GM18951 (cell line): Measurements from ENCODE around the gene TAB2.

Experiments
- POLR2A ChIP-seq: IDR thresholded peaks from 4 replicates; pipeline ENCODE4 v1.6.1; 2011; ENCODE audit warnings: mild to moderate bottlenecking; ENCODE audit not compliant: insufficient read length, insufficient read depth; ENCODE audit errors: extremely low read depth
- in situ Hi-C: fragments of 300-500 bp; cut with MboI; formaldehyde crosslinking; loops from one replicate; pipeline ENCODE4 v1.12.0; 2022; ENCODE audit warnings: low sequenced_read_pairs, mixed read lengths, inconsistent platforms; ENCODE audit not compliant: unreplicated experiment

TAB2 gene

DNA sequence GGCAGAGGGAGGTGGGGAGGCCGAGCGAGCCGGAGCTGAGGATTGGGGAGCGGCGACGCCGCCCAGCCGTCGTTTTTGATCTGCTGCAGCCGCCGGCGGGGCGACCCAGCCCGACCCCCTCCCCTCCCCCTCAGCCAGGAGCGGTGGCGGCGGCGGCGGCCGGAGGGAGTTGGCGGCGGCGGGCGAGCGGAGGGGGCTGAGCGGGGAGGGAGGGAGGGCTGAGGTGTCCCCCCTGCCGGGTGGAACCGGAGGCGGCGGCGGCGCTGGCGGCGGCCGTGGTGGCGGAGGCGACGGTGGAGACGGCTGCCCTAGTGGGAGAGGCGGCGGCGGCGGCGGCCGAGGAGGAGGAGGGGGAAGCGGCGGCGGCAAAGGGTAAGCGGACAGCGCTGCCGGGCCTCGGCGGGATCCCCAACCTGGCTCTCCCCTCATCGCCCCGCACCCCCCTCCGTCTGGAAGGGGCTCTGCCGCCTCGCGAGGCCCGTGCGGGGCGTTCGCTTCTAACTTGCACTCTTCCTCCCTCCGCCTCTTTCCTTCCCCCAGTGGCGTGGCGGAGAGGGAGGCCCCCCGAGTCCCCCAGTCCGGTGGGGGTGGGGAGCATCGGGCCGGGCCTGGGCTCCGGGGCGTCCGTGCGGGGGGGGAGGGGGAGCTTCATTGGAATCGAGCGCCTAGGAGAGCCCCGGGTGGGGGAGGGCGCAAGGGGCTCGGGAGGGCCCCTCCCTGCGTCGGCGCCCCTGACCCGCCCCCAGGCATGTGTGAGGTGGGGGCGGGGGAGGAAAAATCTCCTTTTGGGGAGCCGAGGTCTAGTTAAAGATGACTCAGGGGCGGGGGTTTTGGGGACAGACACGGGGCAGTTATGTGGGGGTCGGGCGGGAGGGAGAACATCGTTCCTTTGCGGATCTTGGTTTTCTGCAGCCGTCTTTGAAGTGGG is at the start of gene TAB2:
Gene TAB2, plus strand, starts transcription at position 69 of the 928 bp plus-strand sequence. CDS start 52,286 bp downstream, outside the sequence.
- TF ChIP-seq POLR2A = no peak
- in situ Hi-C loops = no loop called here

- TF ChIP-seq POLR2A = no peak
- in situ Hi-C loops = no loop called here
These were observed 49.4 kb upstream of the TAB2 start for GRCh38 chr6:149268146-149268545.

DNA sequence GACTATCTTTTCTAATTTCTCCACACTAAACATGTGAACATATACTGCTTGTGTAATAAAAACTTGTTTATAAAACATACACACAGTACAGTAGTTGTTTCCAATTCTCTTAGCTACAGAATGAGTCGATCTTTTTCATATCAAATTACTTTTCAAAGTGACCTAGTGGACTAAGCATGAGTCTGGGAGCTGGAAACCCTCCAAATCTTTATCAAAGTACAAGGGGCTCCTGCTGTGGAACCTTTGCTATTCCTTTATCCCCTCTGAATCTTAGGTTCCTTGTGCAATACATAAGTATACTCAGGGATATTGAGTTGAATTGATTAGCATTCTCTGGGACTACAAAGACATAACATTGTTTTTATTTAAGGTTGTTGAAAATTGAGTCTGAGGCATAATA is 48.7 kb upstream of the TAB2 start:
- in situ Hi-C loops = no loop called here
- no peak for TF ChIP-seq POLR2A

DNA sequence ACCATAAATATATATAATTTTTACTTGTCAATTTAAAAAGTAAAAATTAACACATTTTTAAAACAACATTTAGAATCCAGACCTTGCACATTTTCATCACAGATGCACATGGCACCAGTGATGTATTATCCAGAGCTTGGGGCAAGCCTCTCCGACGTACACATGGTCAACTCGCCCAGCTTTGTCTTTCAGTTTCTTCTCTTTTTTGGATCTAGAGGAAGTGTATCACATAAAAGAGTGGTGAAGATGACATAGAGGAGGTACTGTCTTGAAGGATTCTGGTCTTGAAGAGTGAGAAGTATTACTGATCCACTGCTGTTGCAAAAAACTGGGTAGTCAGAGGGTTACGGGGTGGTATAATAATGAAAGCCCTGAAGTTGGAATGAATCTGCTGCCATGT is 46.9 kb upstream of the TAB2 start:
- TF ChIP-seq POLR2A = no peak
- in situ Hi-C loops = no loop called here

DNA sequence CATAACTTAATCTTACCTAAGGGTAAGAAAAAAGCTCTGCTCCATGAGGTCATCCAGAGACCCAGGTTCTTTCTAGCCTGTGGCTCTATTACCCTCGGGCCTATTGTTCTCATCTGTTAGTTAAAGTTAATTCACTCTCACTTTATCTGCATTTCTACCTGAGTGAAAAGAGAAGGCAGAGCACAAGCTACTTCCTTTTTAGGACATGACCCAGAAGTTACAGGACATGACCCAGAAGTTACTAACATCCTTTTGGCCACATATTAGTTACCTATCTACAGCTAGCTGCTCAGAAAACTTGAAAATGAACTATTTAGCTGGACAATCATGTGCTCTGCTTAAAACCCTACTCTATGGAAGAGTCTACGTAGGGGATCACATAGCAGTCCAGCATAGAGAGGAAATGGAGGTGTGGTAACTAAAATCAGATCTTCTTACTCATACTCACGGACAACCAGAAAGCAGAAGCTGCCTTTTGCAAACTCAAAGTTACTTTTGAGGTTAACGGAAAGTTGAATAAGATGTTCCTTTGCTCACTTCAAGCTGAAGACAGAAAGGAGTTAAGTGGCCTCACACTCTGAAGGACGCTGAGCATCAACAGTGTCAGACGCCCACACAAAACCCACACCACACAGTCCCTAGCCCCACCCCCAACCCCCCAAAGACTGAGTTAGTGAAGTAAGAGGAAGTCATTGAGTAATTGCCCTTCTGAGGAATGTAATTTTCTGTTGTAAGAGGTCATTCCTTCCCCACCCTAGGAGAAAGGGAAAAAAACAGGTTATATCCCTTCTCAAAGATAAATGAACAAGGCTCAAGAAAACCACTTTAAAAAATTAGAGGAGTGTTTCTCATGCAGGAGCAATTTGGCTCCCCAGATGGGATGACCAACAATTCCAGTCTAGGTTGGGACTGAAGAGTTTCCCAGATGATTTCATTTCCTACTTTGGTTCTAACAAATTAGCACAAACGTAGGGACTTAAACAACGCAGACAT is 45.9 kb upstream of the TAB2 start:
- in situ Hi-C loops = no loop called here
- TF ChIP-seq POLR2A = no peak

DNA sequence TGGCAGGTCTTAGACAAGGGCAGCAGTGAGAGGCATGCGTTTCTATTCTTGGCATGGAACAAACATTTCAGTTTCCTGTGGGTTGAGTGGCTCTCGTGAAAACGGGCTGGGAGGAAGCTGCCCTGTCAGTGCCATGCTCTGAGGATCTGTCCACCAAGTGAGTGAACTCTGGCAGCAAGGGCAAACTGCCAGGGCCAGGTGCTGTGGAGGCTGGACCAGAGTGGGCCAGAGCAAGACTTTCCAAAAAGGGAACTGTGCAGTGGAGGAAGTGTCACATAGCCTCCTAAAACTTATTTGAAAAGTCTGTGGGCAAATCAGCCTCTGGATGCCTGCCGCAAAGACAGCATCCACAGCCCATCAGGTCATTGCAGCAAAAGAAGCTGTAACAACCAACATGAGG is 44.2 kb upstream of the TAB2 start:
- in situ Hi-C loops = no loop called here
- TF ChIP-seq POLR2A = no peak

- in situ Hi-C loops = no loop called here
- no peak for TF ChIP-seq POLR2A
These were observed 41.9 kb upstream of the TAB2 start for GRCh38 chr6:149275621-149276020.

GRCh38 chr6:149277621-149278020 is 39.9 kb upstream of the TAB2 start:
- no peak for TF ChIP-seq POLR2A
- in situ Hi-C loops = no loop called here

DNA sequence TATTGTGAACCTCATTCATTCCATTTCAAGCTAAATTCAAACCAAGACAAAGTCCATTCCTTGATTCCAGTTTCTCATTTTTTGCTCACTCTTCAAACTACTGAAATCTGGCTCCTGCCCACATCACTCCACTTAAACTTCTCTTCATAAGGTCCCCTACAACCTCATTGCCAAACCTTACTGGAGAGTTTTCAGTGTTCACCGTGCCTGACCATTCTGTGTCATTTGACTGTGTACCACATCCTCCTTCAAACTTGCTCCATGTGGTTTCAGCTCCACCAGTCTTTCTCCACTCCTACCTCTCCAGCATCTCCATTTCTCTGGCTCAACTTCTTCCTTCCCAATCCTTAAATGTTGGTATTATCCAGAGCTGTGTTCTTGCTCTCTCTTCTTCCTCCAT is 38.5 kb upstream of the TAB2 start:
- in situ Hi-C loops = no loop called here

DNA sequence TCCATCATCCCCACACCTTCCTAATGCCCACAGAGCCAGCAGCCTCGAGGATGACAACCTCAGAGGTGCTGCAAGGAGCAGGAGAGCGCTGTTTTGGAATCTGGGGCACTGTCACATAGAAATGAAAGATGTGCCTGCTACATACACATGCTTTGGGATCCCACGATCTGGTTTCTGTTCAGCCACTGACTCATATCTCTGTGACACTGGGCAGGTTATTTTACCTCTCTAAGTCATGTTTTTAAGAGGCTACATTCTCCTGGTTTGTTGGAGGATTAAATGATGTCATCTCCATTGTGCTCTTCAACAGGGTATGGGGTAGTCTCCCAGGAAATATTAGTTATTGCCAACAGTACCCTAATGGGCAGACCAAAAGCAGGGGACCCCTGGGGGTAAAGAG is 32.6 kb upstream of the TAB2 start:
- in situ Hi-C loops = no loop called here
- no peak for TF ChIP-seq POLR2A

More for the DNA sequence above, 38.5 kb upstream of the TAB2 start:
- TF ChIP-seq POLR2A = no peak

- in situ Hi-C loops = no loop called here
- TF ChIP-seq POLR2A = no peak
These were observed 31.9 kb upstream of the TAB2 start for GRCh38 chr6:149285626-149286025.

DNA sequence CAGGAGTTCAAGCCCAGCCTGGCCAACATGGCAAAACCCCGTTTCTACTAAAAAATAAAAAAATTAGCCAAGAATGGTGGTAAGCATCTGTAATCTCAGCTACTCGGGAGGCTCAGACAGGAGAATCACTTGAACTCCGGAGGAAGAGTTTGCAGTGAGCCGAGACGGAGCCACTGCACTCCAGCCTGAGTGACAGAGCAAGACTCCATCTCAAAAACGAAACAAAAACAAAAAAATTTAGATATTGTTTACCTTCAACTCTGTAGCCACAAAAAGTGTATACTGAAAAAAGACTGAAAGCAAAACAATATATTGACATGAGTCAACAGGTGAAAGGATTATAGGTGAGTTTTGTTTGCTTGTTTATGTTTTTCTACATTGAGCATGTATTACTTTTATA is 30.6 kb upstream of the TAB2 start:
- in situ Hi-C loops = no loop called here
- TF ChIP-seq POLR2A = no peak

DNA sequence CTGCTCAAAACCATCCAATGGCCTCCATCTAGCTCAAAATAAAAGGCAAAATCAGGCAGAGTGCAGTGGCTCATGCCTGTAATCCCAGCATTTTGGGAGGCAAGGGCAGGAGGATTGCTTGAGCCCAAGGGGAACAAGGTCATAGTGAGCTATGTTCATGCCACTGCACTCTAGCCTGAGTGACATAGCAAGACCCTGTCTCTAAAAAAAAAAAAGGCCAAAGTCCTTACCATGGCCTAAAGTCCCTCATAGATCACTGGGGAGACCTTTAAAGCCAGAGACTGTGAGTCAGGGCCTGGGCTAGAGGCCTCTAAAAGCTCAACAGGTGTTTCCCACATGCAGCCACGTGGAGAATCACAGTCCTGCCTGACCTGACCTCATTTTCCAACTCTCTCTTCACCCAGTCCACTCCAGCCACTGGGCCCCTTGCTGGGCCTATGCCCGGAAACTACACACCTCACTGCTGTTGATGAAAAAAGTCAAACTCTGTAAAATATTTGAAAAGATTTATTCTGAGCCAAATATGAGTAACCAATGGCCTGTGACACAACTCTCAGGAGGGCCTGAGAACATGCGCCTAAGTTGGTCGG is 28.2 kb upstream of the TAB2 start:
- in situ Hi-C loops = no loop called here
- TF ChIP-seq POLR2A = no peak
